ENCODE results near the gene THEMIS2. TPM values are rescaled to one million over a fixed set of nuclear protein-coding genes. Genes with fewer than 3 reads are reported as not detected.

Gene THEMIS2
- total and polyA plus RNA-seq, 2 experiments from 2014 or later = 8.1 to 32.4 TPM

DNA sequence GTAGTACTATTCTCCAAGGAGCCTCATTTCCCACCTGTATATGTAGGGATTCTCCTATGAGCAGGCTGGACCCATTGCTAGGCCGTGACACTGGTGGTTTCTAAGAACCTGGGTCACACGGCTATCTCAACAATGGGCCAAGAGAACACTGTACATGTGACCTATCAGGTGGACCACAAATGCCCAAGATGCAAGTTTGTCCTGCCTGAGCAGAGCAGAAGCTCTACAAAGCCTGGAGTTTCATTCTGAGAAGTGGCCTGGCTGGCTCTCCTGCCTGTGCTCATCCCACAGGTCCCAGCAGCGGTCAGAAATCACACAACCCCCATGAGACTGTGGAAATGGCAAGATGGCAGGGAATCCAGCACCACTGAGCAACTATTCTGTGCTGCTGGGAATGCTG, 17.2 kb downstream of the THEMIS2 start (continued):
- TF ChIP-seq, protein P1, sequence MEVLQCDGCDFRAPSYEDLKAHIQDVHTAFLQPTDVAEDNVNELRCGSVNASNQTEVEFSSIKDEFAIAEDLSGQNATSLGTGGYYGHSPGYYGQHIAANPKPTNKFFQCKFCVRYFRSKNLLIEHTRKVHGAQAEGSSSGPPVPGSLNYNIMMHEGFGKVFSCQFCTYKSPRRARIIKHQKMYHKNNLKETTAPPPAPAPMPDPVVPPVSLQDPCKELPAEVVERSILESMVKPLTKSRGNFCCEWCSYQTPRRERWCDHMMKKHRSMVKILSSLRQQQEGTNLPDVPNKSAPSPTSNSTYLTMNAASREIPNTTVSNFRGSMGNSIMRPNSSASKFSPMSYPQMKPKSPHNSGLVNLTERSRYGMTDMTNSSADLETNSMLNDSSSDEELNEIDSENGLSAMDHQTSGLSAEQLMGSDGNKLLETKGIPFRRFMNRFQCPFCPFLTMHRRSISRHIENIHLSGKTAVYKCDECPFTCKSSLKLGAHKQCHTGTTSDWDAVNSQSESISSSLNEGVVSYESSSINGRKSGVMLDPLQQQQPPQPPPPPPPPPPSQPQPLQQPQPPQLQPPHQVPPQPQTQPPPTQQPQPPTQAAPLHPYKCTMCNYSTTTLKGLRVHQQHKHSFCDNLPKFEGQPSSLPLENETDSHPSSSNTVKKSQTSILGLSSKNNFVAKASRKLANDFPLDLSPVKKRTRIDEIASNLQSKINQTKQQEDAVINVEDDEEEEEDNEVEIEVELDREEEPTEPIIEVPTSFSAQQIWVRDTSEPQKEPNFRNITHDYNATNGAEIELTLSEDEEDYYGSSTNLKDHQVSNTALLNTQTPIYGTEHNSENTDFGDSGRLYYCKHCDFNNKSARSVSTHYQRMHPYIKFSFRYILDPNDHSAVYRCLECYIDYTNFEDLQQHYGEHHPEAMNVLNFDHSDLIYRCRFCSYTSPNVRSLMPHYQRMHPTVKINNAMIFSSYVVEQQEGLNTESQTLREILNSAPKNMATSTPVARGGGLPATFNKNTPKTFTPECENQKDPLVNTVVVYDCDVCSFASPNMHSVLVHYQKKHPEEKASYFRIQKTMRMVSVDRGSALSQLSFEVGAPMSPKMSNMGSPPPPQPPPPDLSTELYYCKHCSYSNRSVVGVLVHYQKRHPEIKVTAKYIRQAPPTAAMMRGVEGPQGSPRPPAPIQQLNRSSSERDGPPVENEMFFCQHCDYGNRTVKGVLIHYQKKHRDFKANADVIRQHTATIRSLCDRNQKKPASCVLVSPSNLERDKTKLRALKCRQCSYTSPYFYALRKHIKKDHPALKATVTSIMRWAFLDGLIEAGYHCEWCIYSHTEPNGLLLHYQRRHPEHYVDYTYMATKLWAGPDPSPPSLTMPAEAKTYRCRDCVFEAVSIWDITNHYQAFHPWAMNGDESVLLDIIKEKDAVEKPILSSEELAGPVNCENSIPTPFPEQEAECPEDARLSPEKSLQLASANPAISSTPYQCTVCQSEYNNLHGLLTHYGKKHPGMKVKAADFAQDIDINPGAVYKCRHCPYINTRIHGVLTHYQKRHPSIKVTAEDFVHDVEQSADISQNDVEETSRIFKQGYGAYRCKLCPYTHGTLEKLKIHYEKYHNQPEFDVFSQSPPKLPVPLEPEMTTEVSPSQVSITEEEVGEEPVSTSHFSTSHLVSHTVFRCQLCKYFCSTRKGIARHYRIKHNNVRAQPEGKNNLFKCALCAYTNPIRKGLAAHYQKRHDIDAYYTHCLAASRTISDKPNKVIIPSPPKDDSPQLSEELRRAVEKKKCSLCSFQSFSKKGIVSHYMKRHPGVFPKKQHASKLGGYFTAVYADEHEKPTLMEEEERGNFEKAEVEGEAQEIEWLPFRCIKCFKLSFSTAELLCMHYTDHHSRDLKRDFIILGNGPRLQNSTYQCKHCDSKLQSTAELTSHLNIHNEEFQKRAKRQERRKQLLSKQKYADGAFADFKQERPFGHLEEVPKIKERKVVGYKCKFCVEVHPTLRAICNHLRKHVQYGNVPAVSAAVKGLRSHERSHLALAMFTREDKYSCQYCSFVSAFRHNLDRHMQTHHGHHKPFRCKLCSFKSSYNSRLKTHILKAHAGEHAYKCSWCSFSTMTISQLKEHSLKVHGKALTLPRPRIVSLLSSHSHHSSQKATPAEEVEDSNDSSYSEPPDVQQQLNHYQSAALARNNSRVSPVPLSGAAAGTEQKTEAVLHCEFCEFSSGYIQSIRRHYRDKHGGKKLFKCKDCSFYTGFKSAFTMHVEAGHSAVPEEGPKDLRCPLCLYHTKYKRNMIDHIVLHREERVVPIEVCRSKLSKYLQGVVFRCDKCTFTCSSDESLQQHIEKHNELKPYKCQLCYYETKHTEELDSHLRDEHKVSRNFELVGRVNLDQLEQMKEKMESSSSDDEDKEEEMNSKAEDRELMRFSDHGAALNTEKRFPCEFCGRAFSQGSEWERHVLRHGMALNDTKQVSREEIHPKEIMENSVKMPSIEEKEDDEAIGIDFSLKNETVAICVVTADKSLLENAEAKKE (CRISPR knock-in tag; IDR thresholded peaks at IDR 0.05) = no peak
- TF ChIP-seq CREB1 (CRISPR knock-in tag; IDR thresholded peaks at IDR 0.05; ENCODE audit: low read depth) (no peak), POLR2AphosphoS5 (IDR thresholded peaks at IDR 0.05; ENCODE audit: low read depth) (no peak), ZNF114 (CRISPR knock-in tag; IDR thresholded peaks at IDR 0.05) (no peak)

DNA sequence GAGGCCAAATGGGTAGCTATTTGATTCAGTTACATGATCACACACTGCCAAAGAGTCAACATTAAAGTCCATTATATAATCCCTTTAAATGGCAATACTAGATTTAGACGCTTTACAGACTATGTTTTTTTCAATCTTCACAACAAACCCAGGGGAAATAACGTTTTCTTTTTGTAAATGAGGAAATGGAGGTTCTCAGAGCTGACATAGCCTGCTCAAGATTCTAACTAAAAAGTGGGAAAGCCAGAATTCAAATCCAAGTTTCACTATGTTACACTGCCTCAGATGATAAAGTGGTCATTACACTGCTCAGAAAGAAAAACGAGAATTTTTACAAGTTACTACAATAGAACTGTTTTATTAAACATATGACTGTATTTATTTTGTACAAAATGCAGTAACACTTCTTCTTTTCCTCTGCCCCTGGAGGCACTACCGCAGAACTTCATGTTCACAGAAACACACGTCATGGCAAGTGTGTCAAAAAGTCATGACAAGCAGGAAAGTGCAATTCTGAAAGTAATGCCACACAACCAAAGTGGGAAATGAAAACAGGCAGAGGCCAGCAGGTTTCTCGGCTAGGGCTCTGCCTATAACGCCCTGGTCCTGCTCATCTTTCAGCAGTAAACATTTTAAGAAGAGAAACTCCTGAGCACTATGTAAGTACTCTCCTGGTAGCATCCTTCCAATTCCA, 19.0 kb downstream of the THEMIS2 start:
- Histone ChIP-seq H3K4me1 (ENCODE audit: insufficient read depth) (no peaks in the 10 kb centered on the region), H3K4me2 (no peak overlapping the region), H3K4me3 (no peak overlapping the region), H2AFZ (no peak overlapping the region), H3K27ac (ENCODE audit: low read depth) (0 out of 2 replicates have a peak overlapping the region, but pooled peaks have one; percentile 10), H3K79me2 (replicated peaks; ENCODE audit: insufficient read depth) (no peaks in the 10 kb centered on the region), H3F3A (replicated peaks; ENCODE audit: low read depth) (peaks cover 13% of the 10 kb centered on the region; the same call in 1 of the 2 replicates), H3K36me3 (ENCODE audit: insufficient read depth) (peaks cover 62% of the 10 kb centered on the region), H4K20me1 (replicated peaks; ENCODE audit: insufficient read depth) (peaks cover 11% of the 10 kb centered on the region), H3K27me3 (ENCODE audit: insufficient read depth) (no peaks in the 10 kb centered on the region), H3K9me2 (ENCODE audit: insufficient read depth) (no peaks in the 10 kb centered on the region)
- no peaks in the 10 kb centered on the region for H3K4me1 Mint-ChIP-seq
- no peak overlapping the region for H3K27ac Mint-ChIP-seq
- peaks cover 67% of the 10 kb centered on the region for H3K36me3 Mint-ChIP-seq (ENCODE audit: low read depth)
- no peak overlapping the region for H3K4me3 Mint-ChIP-seq
- DNase-seq (ENCODE audit: low spot score) = no peak
- no peaks in the 10 kb centered on the region for H3K9me3 Mint-ChIP-seq
- ATAC-seq = no peak
- H3K27me3 Mint-ChIP-seq (ENCODE audit: insufficient read depth, low read depth, poor library complexity) = no peaks in the 10 kb centered on the region
- TF ChIP-seq ZNF331 (CRISPR knock-in tag; IDR thresholded peaks at IDR 0.05; ENCODE audit: low read depth) (no peak), EZH2phosphoT487 (IDR thresholded peaks at IDR 0.05; ENCODE audit: unreplicated experiment) (no peak), JUNB (IDR thresholded peaks at IDR 0.05; ENCODE audit: unreplicated experiment) (no peak), NANOG (IDR thresholded peaks at IDR 0.05; ENCODE audit: borderline replicate concordance) (no peak)
- TF ChIP-seq, protein P1 (CRISPR knock-in tag; IDR thresholded peaks at IDR 0.05) = no peak
